DND-41 (cell line): ENCODE results near the gene RTP4.

ENCODE experiments used
- ATAC-seq: fragments of 200-7000 bp; cut with Tn5 transposase; 3 replicates; pipeline ENCODE4 v1.9.1; 2021; ENCODE audit warnings: low read depth; ENCODE audit not compliant: insufficient read depth
- DNase-seq: peaks from one replicate; pipeline ENCODE4 v3.0.0-alpha.2; 2020
- H2AFZ ChIP-seq: 2 replicates; pipeline ENCODE4 v1.6.0; 2012; ENCODE audit warnings: low read depth, low read length
- H3K27ac ChIP-seq: 2 replicates; pipeline ENCODE4 v1.5.1; 2012; ENCODE audit warnings: low read length, inconsistent platforms
- H3K27me3 ChIP-seq: fragments of 200-600 bp; sonication (generic); 2 replicates; pipeline ENCODE4 v1.6.0; 2012; ENCODE audit warnings: low read length, mild to moderate bottlenecking, inconsistent platforms; ENCODE audit not compliant: insufficient read depth, poor library complexity
- H3K36me3 ChIP-seq: 2 replicates; pipeline ENCODE4 v1.5.1; 2012; ENCODE audit warnings: low read length, inconsistent platforms; ENCODE audit not compliant: insufficient read depth
- H3K4me1 ChIP-seq: 2 replicates; pipeline ENCODE4 v1.5.1; 2012; ENCODE audit warnings: mild to moderate bottlenecking, low read length; ENCODE audit not compliant: insufficient read depth
- H3K4me2 ChIP-seq: 2 replicates; pipeline ENCODE4 v1.6.0; 2012; ENCODE audit warnings: mild to moderate bottlenecking, moderate library complexity, low read length, inconsistent platforms; ENCODE audit not compliant: insufficient read depth
- H3K4me3 ChIP-seq, 2 experiments: fragments of 200-600 bp in 1 of 2; shearing (Covaris generic) in 1 of 2; 2 replicates each; pipeline ENCODE4 v1.5.1; 2012 to 2016; ENCODE audit warnings: inconsistent platforms in 2 of 2, low read length in 2 of 2, mild to moderate bottlenecking in 2 of 2, low read depth in 1 of 2, moderate library complexity in 1 of 2
- H3K79me2 ChIP-seq: 2 replicates; pipeline ENCODE4 v1.6.0; 2012; ENCODE audit warnings: low read length, inconsistent platforms; ENCODE audit not compliant: insufficient read depth
- H3K9ac ChIP-seq: 2 replicates; pipeline ENCODE4 v1.6.0; 2012; ENCODE audit warnings: low read depth, mild to moderate bottlenecking, inconsistent platforms, low read length, moderate library complexity
- H3K9me3 ChIP-seq: 2 replicates; pipeline ENCODE4 v1.5.1; 2012; ENCODE audit warnings: low read length, moderate library complexity, mild to moderate bottlenecking, inconsistent platforms; ENCODE audit not compliant: insufficient read depth, severe bottlenecking
- H4K20me1 ChIP-seq: 2 replicates; pipeline ENCODE4 v1.6.0; 2012; ENCODE audit warnings: low read length; ENCODE audit not compliant: insufficient read depth
- EZH2 ChIP-seq: IDR thresholded peaks from 3 replicates; pipeline ENCODE4 v1.6.1; 2012; ENCODE audit warnings: borderline replicate concordance, low read depth, mild to moderate bottlenecking, moderate library complexity, low read length, inconsistent platforms; ENCODE audit not compliant: severe bottlenecking
- TF ChIP-seq, protein P1 (sequence below): IDR thresholded peaks from 2 replicates; pipeline ENCODE4 v1.5.1; 2012; ENCODE audit warnings: borderline replicate concordance, low read length, moderate library complexity, mild to moderate bottlenecking; ENCODE audit not compliant: poor library complexity, severe bottlenecking; ENCODE audit errors: extremely low read depth

The RTP4 gene

DNA sequence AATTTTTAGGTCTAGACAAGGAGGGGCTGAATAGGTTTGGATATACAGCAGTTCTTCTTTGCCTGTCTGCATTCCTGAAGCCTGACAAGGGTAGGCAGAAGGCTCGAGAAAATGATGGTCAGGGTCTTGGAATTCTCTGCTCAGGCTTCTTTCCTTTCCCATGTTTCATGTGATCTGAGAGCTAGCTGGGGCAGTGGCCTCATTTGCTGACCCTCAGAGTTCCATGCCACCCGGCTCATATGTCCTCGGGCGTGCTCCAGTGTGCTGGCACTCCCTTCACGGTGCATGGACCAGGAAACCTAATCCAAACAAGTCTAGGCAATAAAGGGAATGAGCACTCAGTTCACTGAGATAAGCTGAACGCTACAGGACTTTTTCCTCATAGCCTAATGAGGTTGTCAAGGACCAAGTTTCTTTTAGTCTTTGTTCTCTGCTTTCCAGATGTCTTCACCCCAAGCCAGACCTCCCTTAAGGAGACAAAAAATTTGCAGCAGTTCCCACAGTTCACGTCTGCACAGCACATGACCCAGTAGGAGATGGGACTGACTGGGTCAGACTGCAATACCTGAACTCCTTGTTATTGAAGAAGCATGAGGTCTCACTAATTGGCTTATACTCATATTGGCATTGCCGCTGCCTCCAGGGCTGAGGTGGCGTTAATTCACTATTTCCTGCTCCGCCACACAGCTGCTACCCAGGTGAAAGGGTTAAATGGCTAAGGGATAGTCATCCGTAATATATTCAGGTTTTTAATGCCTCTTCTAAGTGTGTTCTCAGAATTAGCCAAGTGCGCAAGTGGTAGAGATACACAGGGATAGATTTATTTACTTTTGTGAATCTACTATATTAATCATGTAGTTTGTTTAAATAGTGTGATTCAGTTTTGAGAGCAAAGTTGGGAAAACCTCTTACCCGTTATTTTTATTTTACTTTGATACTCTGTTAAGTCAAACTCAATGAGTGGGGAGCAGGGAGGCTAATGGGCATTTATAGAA lies 15.3 kb upstream of the RTP4 start:
- no peak for DNase-seq
- no peaks in the 10 kb centered on the region for H3K36me3 ChIP-seq
- H3K4me1 ChIP-seq: no peaks in the 10 kb centered on the region
- no peaks in the 10 kb centered on the region for H3K79me2 ChIP-seq
- H3K4me2 ChIP-seq: no peak overlapping the region
- H3K27ac ChIP-seq: no peak overlapping the region
- TF ChIP-seq, protein P1, sequence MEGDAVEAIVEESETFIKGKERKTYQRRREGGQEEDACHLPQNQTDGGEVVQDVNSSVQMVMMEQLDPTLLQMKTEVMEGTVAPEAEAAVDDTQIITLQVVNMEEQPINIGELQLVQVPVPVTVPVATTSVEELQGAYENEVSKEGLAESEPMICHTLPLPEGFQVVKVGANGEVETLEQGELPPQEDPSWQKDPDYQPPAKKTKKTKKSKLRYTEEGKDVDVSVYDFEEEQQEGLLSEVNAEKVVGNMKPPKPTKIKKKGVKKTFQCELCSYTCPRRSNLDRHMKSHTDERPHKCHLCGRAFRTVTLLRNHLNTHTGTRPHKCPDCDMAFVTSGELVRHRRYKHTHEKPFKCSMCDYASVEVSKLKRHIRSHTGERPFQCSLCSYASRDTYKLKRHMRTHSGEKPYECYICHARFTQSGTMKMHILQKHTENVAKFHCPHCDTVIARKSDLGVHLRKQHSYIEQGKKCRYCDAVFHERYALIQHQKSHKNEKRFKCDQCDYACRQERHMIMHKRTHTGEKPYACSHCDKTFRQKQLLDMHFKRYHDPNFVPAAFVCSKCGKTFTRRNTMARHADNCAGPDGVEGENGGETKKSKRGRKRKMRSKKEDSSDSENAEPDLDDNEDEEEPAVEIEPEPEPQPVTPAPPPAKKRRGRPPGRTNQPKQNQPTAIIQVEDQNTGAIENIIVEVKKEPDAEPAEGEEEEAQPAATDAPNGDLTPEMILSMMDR: no peak
- no peak for TF ChIP-seq EZH2
- no peaks in the 10 kb centered on the region for H4K20me1 ChIP-seq
- no peak overlapping the region for H3K4me3 ChIP-seq
- peaks cover 31% of the 10 kb centered on the region for H3K27me3 ChIP-seq
- ATAC-seq: no peak
- H3K9ac ChIP-seq: no peak overlapping the region
- no peak overlapping the region for H2AFZ ChIP-seq
- H3K9me3 ChIP-seq: no peaks in the 10 kb centered on the region

GRCh38 chr3:187358068-187358467 lies 10.1 kb upstream of the RTP4 start:
- no peaks in the 10 kb centered on the region for H3K79me2 ChIP-seq
- H4K20me1 ChIP-seq: no peaks in the 10 kb centered on the region
- H3K27me3 ChIP-seq: peaks cover 35% of the 10 kb centered on the region
- no peaks in the 10 kb centered on the region for H3K4me1 ChIP-seq
- no peak overlapping the region for H3K4me2 ChIP-seq
- H2AFZ ChIP-seq: no peak overlapping the region
- H3K9ac ChIP-seq: no peak overlapping the region
- H3K27ac ChIP-seq: no peak overlapping the region
- no peak for DNase-seq
- no peaks in the 10 kb centered on the region for H3K9me3 ChIP-seq
- no peak for TF ChIP-seq EZH2
- H3K4me3 ChIP-seq: no peak overlapping the region
- H3K36me3 ChIP-seq: no peaks in the 10 kb centered on the region
- no peak for ATAC-seq

DNA sequence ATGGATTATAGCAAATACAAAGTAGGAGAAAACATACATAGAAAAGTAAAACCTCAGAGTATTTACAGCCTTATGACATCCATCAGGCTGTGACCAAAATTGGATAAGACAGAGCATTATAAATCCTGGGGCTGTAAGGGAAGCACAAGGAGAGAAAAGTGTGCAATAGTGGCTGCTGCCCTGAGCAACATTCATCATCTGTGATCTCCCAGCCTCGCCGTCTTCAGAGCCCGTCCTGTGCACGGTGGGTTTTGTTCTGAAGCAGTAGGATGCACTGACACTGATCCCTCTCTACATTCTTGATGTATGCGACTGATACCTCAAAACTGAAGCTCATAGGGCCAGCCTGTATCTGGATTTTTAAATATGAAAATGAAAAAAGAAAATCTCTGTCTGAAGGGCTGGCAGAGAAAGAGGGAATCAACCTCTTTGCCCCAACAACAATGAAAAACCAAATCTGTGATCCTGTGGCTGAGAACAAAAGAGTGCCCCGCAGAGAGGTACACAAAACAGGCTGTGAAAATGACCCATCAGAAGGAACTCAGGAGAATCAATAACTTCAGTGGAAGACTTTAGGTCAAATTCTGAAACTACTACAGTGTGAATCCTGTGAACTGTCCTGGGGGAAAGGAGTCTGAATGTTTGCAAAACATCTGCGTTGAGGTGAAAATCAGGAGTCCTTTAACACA lies 8.2 kb upstream of the RTP4 start:
- TF ChIP-seq, protein P1: no peak
- TF ChIP-seq EZH2: no peak
- Histone ChIP-seq H3K4me2 (no peak overlapping the region), H4K20me1 (no peaks in the 10 kb centered on the region), H3K4me1 (no peaks in the 10 kb centered on the region), H3K9me3 (no peaks in the 10 kb centered on the region), H3K79me2 (no peaks in the 10 kb centered on the region), H3K36me3 (no peaks in the 10 kb centered on the region), H3K27ac (no peak overlapping the region), H2AFZ (no peak overlapping the region), H3K4me3 (no peak overlapping the region), H3K27me3 (peaks cover 27% of the 10 kb centered on the region), H3K9ac (no peak overlapping the region)
- DNase-seq (no peak), ATAC-seq (no peak)

- Histone ChIP-seq H3K4me1 (no peaks in the 10 kb centered on the region), H3K4me2 (no peak overlapping the region), H3K9me3 (no peaks in the 10 kb centered on the region), H3K27me3 (peaks cover 27% of the 10 kb centered on the region), H3K79me2 (no peaks in the 10 kb centered on the region), H3K36me3 (no peaks in the 10 kb centered on the region), H3K9ac (no peak overlapping the region), H2AFZ (no peak overlapping the region), H4K20me1 (no peaks in the 10 kb centered on the region), H3K4me3 (no peak overlapping the region), H3K27ac (no peak overlapping the region)
- no peak for ATAC-seq
- DNase-seq: no peak
- TF ChIP-seq, protein P1: no peak
- TF ChIP-seq EZH2: no peak
Observed at GRCh38 chr3:187360596-187360995, 7.6 kb upstream of the RTP4 start.
